ENCODE data around the gene FABP7.

Gene FABP7

DNA sequence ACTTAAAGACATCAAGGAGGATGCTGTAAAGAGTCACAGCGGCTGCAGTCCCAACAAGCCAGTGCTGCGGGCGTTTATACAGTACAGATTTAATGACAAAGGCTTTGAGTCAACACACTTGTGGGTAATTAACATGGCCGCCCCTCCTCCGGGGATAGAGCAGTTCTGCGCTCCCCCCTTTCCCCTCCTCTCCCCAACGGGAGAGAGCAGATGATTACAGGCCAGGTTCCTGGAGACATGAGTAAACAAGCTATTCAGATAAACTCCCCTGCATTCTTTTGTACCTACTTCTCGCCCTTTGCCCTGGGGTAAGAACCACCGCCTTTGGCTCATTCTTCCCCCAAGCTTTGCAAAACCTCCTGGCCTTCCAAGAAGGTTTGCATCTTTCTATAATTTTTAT is 23.6 kb upstream of the FABP7 start:
- in situ Hi-C loops (cut with HindIII; ENCODE audit: low sequenced_read_pairs) = no loop called here

DNA sequence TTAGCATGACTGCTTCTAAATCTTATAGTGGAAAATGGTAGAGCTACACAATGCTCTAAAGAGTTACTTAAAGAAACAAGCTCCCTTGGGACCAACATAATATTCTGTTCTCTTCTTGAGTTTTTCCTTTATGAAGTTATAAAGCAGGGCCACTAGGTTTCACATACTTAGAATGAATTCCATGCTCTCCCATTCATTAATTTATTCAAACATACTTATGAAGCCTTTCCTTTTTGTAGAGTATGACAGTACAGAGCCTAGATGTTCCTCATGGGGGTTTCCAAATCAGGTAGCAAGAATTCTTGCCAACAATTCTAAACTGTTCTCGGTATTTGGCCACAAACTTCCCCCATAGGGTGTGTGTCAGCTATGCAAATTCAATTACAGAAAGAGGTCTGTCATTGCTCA is 20.6 kb upstream of the FABP7 start:
- in situ Hi-C loops (cut with HindIII; ENCODE audit: low sequenced_read_pairs) = no loop called here

DNA sequence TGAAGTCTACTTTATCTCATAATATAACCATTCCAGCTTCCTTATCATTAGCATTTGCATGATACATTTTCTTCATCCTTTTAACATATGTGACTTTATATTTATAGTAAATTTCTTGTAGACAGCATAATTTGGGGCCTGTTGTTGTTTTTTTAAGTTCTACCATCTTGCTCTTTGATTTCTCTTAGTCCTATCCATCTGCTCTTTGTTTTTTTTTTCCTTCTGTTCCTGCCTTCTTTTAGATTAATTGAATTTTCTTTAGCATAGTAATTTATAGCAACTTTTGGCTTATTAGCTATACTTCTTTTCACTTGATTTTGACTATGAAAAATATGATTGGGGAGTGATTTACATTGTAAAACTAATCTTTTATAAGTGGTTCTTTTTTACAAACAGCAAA is 19.2 kb upstream of the FABP7 start:
- in situ Hi-C loops (cut with HindIII; ENCODE audit: low sequenced_read_pairs) = no loop called here

DNA sequence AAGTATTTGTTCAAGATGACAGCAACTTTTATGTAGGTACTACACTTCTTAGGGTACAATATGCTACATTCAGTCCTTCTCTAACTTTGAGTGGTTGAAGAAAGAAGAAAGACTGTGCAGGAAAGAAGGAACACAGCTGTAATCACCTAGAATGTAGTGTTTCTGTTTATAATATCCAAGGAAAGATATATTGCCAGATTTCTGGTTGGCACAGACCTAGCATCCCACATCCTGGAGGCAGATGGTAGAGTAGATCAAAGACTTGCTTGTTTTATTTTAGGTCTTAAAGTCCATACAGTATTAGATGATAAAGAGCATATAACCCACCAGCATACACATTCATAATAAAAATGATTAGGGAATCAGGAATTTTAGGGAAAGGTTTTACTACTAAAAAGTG is 13.3 kb upstream of the FABP7 start:
- in situ Hi-C loops (cut with HindIII; ENCODE audit: low sequenced_read_pairs) = no loop called here

DNA sequence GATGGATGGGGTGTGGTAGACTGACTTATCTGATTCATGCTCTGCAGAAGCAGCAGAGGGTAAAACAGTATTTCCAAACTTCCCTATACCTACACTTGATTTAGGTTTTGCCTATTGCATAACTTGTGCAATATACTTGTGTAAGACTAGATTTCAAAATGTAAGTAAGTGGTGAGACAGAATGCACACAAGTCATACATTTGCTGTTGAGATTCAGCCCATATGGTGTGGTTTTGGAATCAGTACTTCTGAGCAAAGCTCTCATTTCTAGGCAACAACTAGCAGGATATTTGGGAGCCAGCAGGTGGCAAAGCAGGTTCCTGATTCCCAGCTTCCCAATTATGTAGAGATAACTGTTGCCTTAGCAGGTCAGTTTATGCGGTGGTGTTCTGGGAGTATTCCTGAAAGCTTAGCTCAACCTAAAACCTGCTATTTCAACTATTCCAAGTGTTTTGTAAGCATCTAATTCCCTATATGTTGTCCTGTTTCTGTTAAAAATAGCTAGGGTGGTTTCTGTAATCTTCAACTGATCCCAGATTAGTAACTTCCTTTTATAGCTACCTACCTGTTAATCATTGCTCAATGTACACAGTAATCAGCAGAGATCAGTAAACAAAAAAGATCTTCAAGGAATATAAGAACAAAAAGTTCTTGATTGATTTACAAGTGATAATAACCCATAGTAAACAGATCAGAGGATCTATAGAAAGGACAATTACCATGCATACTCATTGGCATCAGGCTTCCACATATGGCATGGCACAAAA is 8.5 kb upstream of the FABP7 start:
- in situ Hi-C loops (cut with HindIII; ENCODE audit: low sequenced_read_pairs) = no loop called here

DNA sequence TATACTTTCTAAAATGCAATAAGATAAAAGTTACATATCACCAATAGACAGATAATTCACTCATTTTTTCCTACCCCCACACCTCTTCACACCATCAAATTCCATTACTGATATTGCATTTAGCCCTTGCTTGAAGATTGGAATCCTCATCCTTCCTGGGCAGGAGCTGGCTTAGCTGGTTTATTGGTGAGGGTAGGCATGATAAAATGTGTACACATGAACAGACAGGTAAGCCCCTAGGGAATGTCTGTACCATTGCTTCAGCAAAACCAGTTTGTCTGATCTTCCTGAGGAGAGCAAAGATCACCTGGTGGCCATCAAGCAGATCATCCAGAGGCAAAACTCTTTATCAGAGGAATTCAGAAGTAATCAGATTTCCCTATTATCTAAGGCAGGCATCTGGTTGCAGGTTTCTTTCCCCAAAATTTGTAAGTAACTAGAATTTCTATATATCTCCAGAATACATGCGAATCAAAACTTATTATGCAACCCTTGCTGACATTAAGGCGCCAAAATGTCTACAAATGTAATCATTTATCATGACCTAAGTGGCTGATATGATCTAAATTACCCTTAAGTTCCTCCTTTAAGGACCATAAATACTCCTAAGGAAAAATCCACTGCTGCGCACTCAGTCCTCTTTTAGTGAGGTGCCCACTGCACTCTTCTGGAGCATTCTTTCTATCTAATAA is 6.6 kb upstream of the FABP7 start:
- in situ Hi-C loops (cut with HindIII; ENCODE audit: low sequenced_read_pairs) = no loop called here

DNA sequence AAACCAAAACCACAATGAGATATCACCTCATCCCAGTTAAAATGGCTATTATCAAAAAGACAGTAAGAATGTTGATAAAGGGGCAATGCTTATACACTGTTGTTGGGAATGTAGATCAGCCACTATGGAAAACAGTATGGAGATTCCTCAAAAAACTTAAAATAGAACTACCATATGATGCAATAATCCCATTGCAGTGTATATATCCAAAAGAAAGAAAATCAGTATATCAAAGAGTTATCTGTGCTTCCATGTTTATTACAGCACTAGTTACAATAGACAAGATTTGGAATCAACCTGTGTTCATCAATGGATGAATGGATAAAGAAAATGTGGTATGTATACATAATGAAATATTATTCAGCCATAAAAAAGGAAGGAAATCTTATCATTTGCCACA is 3.5 kb upstream of the FABP7 start:
- in situ Hi-C loops (cut with HindIII; ENCODE audit: low sequenced_read_pairs) = no loop called here

DNA sequence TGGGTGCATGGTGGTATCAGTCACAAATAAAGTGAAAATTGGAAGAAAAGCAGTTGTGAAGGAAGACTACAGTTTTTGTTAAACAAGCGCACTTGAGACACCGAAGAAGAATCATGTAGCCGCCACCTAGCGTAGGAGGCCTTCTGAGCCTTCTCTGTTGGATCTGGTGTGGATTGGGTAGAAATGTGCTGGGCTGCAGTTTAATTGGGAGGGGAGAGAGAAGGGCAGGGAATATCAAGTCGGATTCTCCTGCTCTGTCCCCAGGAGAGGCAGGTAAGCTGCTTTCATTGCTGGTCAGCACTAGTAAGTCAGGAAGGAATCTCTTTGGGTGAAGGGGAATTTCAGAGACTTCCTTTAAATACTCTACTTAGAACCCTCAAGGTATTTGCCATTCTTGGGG is 1.2 kb upstream of the FABP7 start:
- in situ Hi-C loops (cut with HindIII; ENCODE audit: low sequenced_read_pairs) = no loop called here

DNA sequence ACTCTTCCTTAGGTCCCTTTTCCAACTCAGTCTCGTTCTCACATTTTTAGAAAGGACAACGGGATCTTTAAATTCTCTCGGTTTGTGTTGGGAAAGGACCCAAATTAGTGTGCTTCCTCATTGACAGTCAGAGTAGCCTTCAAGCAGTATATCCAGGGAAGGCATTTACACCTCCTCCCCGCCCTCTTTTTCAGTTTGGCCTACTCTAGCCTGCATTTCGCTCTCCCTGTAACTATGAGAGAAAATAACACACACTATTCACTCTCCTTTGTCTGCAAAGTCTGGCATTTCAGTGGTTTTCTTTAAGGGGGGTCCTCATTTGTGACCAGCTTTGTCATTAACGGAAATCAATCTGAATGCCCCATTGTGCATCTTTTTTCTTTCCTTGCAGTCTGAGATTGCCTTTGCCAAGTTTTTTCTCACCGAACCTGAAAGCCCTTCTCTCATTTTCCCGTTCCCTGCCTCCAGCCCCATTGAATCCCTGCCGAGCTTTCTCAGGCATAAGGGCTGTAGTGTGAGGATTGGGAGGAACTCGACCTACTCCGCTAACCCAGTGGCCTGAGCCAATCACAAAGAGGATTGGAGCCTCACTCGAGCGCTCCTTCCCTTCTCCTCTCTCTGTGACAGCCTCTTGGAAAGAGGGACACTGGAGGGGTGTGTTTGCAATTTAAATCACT is 393 bp upstream of the FABP7 start:
- in situ Hi-C loops (cut with HindIII; ENCODE audit: low sequenced_read_pairs) = no loop called here

DNA sequence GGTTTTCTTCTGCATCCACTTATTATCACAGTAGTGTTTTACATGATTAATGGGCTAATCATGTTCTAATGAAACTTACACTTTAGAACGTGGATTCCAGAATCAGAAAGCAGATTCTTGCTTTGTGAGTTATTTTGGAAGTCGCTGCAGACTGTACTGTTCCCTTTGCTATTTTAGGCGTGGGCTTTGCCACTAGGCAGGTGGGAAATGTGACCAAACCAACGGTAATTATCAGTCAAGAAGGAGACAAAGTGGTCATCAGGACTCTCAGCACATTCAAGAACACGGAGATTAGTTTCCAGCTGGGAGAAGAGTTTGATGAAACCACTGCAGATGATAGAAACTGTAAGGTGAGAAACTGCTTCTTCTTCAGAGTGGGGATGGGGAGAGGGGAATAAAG is 598 bp downstream of the FABP7 start:
- in situ Hi-C loops (cut with HindIII; ENCODE audit: low sequenced_read_pairs) = no loop called here

DNA sequence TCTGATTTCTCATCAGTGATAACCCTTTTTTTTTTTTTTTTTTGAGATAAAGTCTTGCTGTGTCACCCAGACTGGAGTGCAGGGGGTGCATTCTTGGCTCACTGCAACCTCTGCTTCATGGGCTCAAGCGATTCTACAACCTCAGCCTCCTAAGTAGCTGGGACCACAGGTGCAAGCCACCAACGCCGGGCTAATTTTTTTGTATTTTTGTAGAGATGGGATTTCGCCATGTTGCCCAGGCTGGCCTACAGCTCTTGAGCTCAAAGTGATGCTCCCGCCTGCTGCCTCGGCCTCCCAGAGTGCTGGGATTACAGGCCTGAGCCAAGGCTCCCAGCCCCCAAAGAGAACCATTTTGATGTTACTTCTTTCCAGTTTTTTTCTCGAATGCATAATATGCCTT is 2.2 kb downstream of the FABP7 start:
- in situ Hi-C loops (cut with HindIII; ENCODE audit: low sequenced_read_pairs) = no loop called here

DNA sequence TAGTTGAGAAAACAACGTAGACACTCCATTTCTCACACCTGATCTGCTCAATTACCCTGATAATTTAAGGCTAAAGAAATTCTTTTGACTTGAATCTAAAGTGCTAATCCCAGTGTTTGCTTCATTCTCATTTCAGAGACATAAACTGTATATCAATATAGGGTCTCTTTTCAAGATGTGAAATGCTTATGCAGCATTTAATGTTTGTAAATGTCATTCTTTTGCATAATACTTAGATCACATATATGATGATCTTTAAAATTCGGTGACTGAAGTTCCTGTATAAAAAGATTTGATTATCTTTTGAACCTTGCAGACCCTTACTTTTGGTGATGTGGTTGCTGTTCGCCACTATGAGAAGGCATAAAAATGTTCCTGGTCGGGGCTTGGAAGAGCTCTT is 3.9 kb downstream of the FABP7 start:
- in situ Hi-C loops (cut with HindIII; ENCODE audit: low sequenced_read_pairs) = no loop called here

DNA sequence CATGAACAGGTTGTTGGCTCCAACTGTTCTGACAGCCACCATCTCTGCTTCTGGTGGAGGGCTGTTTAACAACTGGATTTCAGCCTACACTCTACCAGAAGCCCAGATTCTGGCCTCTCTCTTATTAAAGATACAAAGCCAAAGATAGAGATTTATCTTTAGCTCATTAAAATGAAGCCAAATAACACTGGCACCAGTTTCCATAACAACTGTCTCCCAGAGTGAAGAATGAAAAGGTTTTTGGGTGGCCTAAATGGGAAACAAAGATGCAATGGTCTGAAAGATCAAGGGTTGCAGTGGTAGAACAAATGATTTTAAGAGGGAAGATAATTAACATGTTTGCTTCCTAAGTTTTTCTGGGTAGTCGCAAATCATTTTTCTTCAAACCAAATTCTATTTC is 6.4 kb downstream of the FABP7 start:
- in situ Hi-C loops (cut with HindIII; ENCODE audit: low sequenced_read_pairs) = no loop called here

DNA sequence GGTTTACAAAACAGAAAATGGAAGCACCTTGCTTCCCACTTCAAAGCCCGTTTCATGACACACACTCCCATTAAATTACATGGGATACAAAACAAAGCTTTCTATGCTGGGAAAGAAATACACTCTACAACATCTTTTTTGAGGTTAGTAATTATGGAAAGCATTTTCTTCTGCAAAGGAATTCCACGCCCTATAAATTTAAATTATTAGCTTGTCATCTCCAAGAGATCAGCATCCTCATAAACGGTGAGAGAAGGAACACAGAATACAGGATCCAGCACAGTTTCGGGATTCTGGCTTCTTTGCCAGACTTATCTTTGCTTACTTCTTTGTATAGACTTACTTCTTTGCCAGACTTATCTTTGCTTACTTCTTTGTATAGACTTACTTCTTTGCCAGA is 8.2 kb downstream of the FABP7 start:
- in situ Hi-C loops (cut with HindIII; ENCODE audit: low sequenced_read_pairs) = no loop called here

DNA sequence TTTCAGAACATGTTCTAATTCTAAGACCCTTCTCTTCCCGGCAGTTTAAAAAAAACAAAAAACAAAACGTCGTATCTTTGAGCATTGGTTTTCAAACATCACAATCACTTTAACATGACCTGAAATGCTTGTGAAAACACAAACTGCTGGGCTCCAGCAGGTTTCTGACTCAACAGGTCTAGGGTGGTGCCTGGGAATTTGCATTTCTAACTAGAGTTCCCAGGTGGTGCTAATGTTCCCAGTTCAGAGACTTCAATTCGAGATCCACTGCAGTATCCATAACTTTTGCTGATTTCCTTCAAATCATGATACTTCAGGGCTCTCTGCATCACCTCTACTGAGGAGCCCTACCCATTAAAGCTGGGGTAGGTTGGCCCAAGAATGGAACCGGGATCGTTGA is 8.7 kb downstream of the FABP7 start:
- in situ Hi-C loops (cut with HindIII; ENCODE audit: low sequenced_read_pairs) = no loop called here

DNA sequence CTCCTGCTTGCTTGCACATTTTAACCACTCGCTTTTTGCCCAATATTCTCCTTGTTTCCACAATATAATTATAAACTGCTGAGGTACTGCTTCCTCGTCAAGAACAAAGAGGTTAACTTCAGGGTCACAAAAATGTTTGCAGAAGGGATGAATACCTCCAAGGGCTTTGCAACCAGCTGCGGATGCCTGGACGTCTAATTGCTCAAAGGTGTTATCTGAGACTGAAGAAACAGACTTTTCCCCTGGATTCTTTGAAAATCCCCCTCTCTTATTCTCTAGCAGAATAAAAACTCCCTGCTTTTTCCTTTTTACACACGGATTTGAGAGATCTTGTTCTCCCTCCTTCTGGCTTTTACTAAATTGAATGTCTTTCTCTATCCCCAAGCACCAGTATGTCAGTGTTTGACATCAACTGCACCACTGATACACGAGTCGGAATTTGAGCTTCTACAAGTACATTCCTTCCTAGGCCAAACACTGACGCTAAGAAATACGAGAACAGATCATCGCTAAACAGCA is 9.2 kb downstream of the FABP7 start:
- in situ Hi-C loops (cut with HindIII; ENCODE audit: low sequenced_read_pairs) = no loop called here

DNA sequence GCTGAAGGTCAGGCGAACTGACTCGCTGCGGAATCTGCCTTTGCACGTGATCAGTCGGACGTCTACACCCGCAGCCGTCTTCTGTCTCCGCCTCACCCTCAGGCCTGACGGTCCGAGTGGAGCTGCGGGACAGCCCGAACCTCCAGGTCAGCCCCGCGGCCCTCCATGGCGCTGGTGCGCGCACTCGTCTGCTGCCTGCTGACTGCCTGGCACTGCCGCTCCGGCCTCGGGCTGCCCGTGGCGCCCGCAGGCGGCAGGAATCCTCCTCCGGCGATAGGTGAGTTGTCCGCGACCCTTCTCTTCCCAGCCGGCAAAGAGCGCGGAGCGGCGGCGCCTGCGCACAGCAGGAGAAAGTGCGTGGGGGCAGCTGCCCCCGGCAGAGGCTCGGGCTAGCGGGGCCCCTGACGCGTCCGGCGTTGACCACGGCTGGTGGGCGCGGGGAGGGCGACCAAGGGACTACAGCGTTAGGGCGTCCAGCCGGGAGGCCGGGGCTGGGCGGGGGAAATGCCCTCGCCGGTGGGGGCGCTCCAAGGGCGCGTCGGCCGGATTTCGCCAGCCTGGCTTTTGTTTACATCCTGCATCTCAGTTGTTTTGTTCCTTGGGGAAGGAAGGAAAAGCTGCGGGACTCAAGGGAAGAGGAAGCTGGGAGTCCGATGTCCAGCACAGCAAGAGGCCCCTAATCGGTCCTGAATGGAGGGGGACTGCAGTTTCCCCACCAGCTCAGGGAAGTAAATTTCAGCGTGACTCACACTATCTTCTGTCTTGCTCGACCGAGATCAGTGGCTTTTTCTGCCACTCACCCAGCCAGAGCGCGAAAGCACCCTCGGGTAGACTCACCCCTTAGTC is 9.9 kb downstream of the FABP7 start, which contains the start of gene SMPDL3A:
Gene SMPDL3A, plus strand, starts transcription at position 77 of the 846 bp plus-strand sequence. Its CDS starts 89 bp downstream, at position 166.
- in situ Hi-C loops (cut with HindIII; ENCODE audit: low sequenced_read_pairs) = no loop called here

DNA sequence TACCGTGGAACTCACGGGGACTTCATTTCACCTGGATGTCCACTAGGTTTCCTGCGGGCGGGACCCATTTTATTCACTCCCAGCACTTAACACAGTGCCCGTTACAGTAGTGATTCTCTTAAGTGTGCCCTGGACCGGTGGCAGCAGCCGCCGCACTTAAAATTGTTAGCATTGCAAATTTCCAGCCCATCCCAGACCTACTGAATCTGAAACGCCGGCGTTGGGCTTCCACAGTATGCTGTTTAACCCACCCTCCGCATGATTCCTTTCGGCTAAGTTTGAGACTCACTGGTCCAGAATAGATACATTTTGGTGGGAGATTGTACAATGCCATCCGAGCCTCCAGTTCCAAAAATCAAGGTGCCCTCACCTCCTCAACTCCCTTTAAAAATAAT is 10.5 kb downstream of the FABP7 start:
- in situ Hi-C loops (cut with HindIII; ENCODE audit: low sequenced_read_pairs) = no loop called here

DNA sequence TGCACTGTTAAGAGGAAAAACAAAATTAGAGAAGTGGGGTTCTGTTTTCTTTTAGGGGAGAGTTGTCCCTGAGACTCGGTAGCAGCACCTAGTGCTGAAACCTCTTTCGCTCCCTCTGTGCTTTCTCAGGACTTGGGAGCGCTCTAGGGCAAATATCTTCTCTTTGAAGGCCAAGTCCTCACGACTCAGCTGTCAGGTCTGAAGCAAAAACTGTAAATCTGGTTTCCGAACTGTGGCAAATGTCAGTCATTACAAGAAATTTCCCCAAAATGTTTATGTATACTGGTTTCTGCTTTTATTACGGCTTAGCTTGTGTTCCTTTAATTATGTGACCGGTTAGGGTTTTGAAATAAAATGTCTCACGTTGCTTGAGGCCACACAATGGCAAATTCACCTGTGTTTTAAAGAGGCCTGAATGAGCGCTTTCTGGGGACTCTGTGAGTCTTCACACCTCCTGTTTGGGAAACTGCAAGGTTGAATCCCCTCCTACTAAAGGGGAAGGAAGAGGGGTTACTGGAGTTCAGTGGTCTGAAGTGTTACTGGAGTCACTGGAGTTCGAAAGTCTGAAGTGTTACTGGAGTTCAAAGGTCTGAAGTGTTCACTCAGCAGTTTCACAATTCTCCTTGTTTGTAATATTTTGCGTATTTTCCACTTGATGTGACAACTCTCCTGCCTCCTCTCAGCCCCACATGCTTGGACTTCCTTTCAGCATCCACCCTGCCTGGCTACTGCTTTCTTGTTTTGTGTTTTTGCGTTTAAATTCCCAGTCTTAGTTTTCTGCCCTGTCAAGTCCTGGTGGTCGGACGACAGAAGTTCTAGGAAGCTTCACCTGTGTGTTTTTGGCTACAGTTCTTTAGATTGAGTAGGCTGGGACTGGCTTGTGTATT is 11.2 kb downstream of the FABP7 start:
- in situ Hi-C loops (cut with HindIII; ENCODE audit: low sequenced_read_pairs) = no loop called here

DNA sequence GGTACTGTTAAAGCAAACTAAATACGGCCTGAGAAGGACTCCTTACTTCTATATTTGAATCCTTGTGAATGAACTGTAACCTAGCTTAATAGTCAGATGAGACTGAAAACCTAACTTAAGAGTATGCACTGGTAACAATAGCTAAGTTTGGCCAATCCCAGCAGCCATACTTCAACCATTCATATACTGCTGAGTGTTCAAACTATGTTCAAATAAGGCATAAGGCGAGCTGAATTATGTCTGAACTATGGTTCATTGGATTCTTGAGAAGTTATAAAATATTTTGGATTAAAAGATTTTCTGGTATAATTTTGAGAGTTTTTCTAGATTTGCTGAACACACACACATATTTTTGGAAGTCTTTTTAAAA is 11.8 kb downstream of the FABP7 start:
- in situ Hi-C loops (cut with HindIII; ENCODE audit: low sequenced_read_pairs) = no loop called here
